ENCODE data around the gene TRMT44. TPM values are rescaled to one million over a fixed set of nuclear protein-coding genes. Genes with fewer than 3 reads are reported as not detected.

TRMT44 gene
- total RNA-seq, 1 donor from 2014 or later: 12.4 TPM

DNA sequence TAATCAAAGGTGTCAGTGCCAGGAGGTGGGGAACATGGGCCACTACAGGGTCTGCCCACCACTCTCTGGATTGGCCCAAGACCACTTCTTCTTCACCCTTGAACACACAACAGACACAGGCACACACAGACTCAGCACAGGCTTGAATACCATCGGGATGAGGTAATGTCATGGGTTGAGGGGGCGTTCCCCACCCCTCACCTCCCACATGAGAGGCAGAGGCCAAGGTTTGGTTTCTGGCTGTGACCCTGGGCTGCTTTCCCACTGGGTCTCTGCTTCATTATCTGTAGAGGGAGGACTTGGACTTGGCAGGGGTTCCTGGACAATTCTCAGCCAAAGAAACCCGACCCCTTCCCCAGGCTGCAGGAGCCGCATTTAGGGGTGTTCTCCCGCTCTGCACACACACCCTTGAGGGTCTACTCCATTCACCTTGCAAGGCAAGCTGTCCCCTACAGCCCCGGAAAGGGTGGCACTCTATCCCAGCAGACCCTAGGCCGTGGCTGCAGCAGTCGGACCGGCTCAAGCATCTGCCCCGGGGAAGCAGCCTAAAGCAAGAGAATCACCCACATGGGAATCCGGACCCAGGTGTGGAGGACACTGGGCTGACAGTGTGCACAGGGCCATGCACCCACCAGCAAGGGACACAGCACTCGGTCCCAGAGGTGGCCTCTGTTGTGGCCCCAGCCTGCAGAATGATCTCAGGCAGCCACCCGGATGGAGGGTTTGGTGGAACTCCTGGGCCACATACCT lies 62.4 kb downstream of the TRMT44 start:
- TF ChIP-seq, protein P1, sequence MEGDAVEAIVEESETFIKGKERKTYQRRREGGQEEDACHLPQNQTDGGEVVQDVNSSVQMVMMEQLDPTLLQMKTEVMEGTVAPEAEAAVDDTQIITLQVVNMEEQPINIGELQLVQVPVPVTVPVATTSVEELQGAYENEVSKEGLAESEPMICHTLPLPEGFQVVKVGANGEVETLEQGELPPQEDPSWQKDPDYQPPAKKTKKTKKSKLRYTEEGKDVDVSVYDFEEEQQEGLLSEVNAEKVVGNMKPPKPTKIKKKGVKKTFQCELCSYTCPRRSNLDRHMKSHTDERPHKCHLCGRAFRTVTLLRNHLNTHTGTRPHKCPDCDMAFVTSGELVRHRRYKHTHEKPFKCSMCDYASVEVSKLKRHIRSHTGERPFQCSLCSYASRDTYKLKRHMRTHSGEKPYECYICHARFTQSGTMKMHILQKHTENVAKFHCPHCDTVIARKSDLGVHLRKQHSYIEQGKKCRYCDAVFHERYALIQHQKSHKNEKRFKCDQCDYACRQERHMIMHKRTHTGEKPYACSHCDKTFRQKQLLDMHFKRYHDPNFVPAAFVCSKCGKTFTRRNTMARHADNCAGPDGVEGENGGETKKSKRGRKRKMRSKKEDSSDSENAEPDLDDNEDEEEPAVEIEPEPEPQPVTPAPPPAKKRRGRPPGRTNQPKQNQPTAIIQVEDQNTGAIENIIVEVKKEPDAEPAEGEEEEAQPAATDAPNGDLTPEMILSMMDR (IDR thresholded peaks at IDR 0.05): no peak

DNA sequence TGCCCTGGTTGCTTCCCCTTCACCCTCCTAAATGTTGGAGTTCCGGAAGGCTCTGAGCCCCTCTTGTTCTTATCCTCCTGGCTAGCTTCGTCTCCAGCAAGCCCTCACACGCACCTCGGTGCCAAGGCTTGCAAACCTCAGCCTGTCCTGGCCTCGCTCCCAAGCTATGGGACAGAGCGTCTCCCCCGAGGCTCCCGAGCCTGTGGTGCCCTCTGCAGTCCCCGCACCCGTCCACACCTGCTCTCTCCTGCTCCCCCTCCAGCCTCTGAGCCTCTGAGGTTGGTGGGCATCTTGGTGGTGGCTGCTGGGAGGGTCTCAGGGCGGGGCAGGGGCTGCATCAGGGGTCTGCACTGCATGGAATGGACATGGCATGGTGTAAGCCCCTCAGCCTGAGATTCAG lies 63.2 kb downstream of the TRMT44 start:
- no peak overlapping the region for H3K27ac Mint-ChIP-seq (ENCODE audit: unreplicated experiment)
- TF ChIP-seq, protein P1 (IDR thresholded peaks at IDR 0.05): no peak
- H3K36me3 Mint-ChIP-seq (ENCODE audit: low read depth): no peaks in the 10 kb centered on the region
- no peaks in the 10 kb centered on the region for H3K9me3 Mint-ChIP-seq (ENCODE audit: low read depth)
- H3K27me3 Mint-ChIP-seq (ENCODE audit: low read depth): peaks cover 5% of the 10 kb centered on the region
- H3K4me1 Mint-ChIP-seq (ENCODE audit: low read depth): peaks cover 26% of the 10 kb centered on the region
- no peak overlapping the region for H3K4me3 Mint-ChIP-seq (ENCODE audit: unreplicated experiment)
- no peak for DNase-seq (ENCODE audit: low spot score)

More for the DNA sequence above, 62.4 kb downstream of the TRMT44 start:
- peaks cover 2% of the 10 kb centered on the region for H3K36me3 Mint-ChIP-seq (ENCODE audit: low read depth)
- peaks cover 7% of the 10 kb centered on the region for H3K27me3 Mint-ChIP-seq (ENCODE audit: low read depth)
- peaks cover 4% of the 10 kb centered on the region for H3K9me3 Mint-ChIP-seq (ENCODE audit: low read depth)
- DNase-seq (ENCODE audit: low spot score): no peak
- H3K27ac Mint-ChIP-seq (ENCODE audit: unreplicated experiment): no peak overlapping the region
- H3K4me1 Mint-ChIP-seq (ENCODE audit: low read depth): peaks cover 26% of the 10 kb centered on the region
- H3K4me3 Mint-ChIP-seq (ENCODE audit: unreplicated experiment): no peak overlapping the region

DNA sequence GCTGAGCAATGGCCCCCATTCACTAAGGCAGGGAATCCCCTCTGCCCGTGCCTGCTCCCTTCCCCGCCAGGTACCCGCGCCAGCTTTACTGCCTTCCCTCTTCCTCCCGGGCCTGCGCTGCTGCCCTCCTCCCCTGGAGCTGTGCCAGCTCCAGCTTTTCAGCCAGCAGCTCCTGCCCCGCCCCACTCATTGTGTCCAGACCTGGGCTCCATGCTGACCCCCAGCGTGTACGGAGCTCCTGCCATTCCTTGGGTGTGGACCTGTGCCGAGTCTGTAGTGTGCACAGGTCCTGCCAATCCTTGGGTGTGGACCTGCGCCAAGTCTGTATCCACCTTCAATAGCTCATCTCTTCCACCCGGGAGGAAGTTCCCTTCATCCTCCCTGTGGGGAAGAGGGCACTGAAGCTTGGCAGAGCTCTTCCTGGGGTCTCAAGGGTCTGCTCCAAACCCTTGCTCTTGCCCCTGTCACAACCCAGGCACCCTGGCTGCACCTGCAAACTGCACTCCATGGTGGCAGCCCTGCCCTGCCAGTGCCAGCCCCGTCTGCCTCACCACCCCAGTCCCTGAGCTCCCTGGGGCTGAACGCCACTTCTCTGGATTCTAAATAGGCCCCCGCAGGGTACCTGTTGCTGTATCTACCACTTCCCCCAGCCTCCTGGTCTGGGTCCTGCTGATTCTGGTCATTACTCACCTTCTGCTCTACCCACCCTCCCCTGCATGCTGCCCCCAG lies 63.9 kb downstream of the TRMT44 start:
- Mint-ChIP-seq H3K9me3 (ENCODE audit: low read depth) (no peaks in the 10 kb centered on the region), H3K36me3 (ENCODE audit: low read depth) (no peaks in the 10 kb centered on the region), H3K27ac (ENCODE audit: unreplicated experiment) (no peak overlapping the region), H3K4me3 (ENCODE audit: unreplicated experiment) (no peak overlapping the region), H3K27me3 (ENCODE audit: low read depth) (peaks cover 5% of the 10 kb centered on the region), H3K4me1 (ENCODE audit: low read depth) (peaks cover 26% of the 10 kb centered on the region)
- DNase-seq (ENCODE audit: low spot score): no peak
- TF ChIP-seq, protein P1 (IDR thresholded peaks at IDR 0.05): no peak

DNA sequence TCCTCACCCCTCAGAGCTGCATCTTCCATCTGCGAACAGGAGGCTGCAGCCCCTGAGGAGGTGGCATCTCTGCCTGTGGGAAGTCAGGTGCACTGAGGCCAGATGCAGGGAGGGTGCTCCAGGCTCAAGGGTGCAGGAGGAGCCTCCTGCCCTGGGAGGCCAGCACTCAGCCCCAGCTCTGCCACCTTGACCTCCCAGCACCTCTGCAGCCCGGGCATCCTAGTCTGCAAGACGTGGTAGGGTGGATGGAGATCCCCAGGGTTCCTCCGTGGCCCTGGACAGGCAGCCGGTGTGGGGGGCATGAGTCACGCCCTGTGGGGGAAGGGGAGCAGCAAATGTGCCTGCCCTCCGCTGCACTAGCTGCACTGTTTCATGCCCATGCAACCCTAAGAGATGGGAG lies 64.7 kb downstream of the TRMT44 start:
- Mint-ChIP-seq H3K27ac (ENCODE audit: unreplicated experiment) (no peak overlapping the region), H3K4me3 (ENCODE audit: unreplicated experiment) (no peak overlapping the region), H3K36me3 (ENCODE audit: low read depth) (no peaks in the 10 kb centered on the region), H3K9me3 (ENCODE audit: low read depth) (no peaks in the 10 kb centered on the region), H3K4me1 (ENCODE audit: low read depth) (peaks cover 26% of the 10 kb centered on the region), H3K27me3 (ENCODE audit: low read depth) (peaks cover 5% of the 10 kb centered on the region)
- TF ChIP-seq, protein P1 (IDR thresholded peaks at IDR 0.05): no peak
- no peak for DNase-seq (ENCODE audit: low spot score)

DNA sequence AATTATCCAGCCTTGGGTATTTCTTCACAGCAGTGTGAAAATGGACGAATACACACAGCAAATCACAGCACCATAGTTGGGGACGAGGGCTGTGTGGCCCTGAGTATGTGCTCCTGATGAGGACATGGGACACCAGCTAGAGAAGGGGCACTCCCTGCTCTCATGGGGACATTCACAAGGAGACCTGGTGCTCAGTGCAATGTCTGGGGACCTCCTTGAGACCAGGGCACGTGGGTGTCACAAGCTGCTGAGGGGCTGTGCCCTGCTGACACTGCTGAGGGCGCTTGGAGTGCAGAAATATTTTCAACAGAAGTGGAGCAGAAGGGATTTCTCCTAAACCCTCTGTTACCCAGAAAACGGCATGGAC lies 65.4 kb downstream of the TRMT44 start:
- Mint-ChIP-seq H3K36me3 (ENCODE audit: low read depth) (no peaks in the 10 kb centered on the region), H3K4me3 (ENCODE audit: unreplicated experiment) (no peak overlapping the region), H3K4me1 (ENCODE audit: low read depth) (peaks cover 26% of the 10 kb centered on the region), H3K9me3 (ENCODE audit: low read depth) (no peaks in the 10 kb centered on the region), H3K27me3 (ENCODE audit: low read depth) (peaks cover 5% of the 10 kb centered on the region), H3K27ac (ENCODE audit: unreplicated experiment) (no peak overlapping the region)
- no peak for DNase-seq (ENCODE audit: low spot score)
- TF ChIP-seq, protein P1 (IDR thresholded peaks at IDR 0.05): no peak

Data from chondrocyte (in vitro differentiated cells).